BJ (cell line): ENCODE results near the gene MTMR12. TPM values are rescaled to one million over a fixed set of nuclear protein-coding genes. Genes with fewer than 3 reads are reported as not detected.
A peak's percentile ranks its signal among the peaks of the same experiment; 100 is the strongest.

ENCODE experiments used
- CTCF ChIA-PET: fragments of 350-600 bp; formaldehyde crosslinking; extraction: SDS; loops from one replicate; lab custom pipeline; 2021; ENCODE audit warnings: antibody characterized with exemption, inconsistent platforms; lab: Yijun Ruan, JAX
- POLR2A ChIA-PET: fragments of 300-600 bp; sonication (Branson Sonifier 250); formaldehyde crosslinking; extraction: SDS; loops from one replicate; lab custom pipeline; 2021; ENCODE audit warnings: antibody characterized with exemption; lab: Charles Lee
- DNase-seq: peaks from one replicate; pipeline ENCODE4 v3.0.0-alpha.2; 2011; ENCODE audit warnings: low read depth
- H3K27me3 ChIP-seq: 2 replicates; pipeline ENCODE4 v1.6.0; 2011; ENCODE audit warnings: low read length; ENCODE audit not compliant: control insufficient read depth, insufficient read depth
- H3K36me3 ChIP-seq: 2 replicates; pipeline ENCODE4 v1.5.1; 2011; ENCODE audit warnings: low read length; ENCODE audit not compliant: control insufficient read depth, insufficient read depth
- H3K4me3 ChIP-seq: 2 replicates; pipeline ENCODE4 v1.5.1; 2011; ENCODE audit warnings: low read depth, mild to moderate bottlenecking, control low read depth, low read length
- polyA plus RNA-seq: library from polyadenylated mRNA; depleted of rRNA; stranded (reverse); fragments of >200 nt; gene quantifications from 2 replicates; pipeline ENCODE4 v1.2.3, GENCODE V29; 2011; rRNA removed
- small RNA-seq: library from RNA; depleted of rRNA; stranded (forward); fragments of <200 nt; gene quantifications from one replicate; pipeline ENCODE3, GENCODE V24; 2012; ENCODE audit warnings: low replicate concordance, low read depth; ENCODE audit not compliant: insufficient read length
- TF ChIP-seq, protein P1 (sequence below): IDR thresholded peaks from 2 replicates; pipeline ENCODE4 v1.5.1; 2011; ENCODE audit warnings: low read depth, mild to moderate bottlenecking, control low read depth, inconsistent platforms, low read length, moderate library complexity; ENCODE audit not compliant: insufficient read depth

The MTMR12 gene
- polyA plus RNA-seq, 1 experiment = 11.1 TPM

DNA sequence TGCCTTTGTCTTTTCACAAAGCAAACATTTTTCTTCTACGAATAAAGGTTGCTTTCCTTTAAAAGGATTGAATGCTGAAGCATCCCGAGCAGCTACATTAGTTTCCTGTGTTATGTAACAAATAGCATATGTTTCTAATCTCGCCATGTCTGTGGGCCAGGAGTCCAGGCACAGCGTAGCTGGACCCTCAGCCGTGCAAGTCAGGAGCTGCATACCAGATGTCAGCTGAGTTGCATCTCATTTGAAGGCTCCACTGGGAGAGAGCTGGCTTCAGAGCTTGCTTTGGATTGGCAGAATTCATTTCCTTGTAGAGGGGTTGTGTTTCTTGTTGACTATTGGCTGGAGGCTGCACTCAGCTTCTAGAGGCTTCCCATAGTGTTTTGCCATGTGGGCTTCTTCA, 122.6 kb downstream of the MTMR12 start:
- H3K4me3 ChIP-seq = no peak overlapping the region
- no peaks in the 10 kb centered on the region for H3K36me3 ChIP-seq
- peak; percentile 83 for DNase-seq
- CTCF ChIA-PET = interaction anchor here (0.6 to 1.8 kb wide), 7 partner anchors 12 to 565 kb away, joined by 3 to 8 read pairs (median 4); no protein-coding TSS in a partner anchor
- TF ChIP-seq, protein P1, sequence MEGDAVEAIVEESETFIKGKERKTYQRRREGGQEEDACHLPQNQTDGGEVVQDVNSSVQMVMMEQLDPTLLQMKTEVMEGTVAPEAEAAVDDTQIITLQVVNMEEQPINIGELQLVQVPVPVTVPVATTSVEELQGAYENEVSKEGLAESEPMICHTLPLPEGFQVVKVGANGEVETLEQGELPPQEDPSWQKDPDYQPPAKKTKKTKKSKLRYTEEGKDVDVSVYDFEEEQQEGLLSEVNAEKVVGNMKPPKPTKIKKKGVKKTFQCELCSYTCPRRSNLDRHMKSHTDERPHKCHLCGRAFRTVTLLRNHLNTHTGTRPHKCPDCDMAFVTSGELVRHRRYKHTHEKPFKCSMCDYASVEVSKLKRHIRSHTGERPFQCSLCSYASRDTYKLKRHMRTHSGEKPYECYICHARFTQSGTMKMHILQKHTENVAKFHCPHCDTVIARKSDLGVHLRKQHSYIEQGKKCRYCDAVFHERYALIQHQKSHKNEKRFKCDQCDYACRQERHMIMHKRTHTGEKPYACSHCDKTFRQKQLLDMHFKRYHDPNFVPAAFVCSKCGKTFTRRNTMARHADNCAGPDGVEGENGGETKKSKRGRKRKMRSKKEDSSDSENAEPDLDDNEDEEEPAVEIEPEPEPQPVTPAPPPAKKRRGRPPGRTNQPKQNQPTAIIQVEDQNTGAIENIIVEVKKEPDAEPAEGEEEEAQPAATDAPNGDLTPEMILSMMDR = no peak
- no peaks in the 10 kb centered on the region for H3K27me3 ChIP-seq
- POLR2A ChIA-PET = interaction anchor here (0.6 to 1.1 kb wide), 3 partner anchors 17 to 866 kb away, joined by 3 to 7 read pairs (median 4); no protein-coding TSS in a partner anchor

DNA sequence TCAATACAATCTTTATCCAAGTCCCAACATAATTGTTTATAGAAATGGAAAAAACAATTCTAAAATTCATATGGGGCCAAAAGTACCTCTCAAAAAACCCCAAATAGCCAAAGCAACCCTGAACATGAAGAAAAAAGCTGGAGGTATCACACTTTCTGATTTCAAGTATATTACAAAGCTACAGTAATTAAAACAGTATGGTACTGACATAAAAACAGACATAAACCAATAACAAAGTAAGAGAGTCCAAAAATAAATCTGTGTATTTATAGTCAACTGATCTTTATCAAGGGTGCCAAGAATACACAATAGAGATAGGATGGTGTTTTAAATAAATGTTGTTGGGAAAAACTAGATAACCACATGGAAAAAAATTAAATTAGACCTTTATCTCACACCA, 125.1 kb downstream of the MTMR12 start:
- CTCF ChIA-PET = no interaction called here
- Histone ChIP-seq H3K36me3 (no peaks in the 10 kb centered on the region), H3K27me3 (no peaks in the 10 kb centered on the region), H3K4me3 (no peak overlapping the region)
- DNase-seq = no peak
- POLR2A ChIA-PET = no interaction called here
- TF ChIP-seq, protein P1 = no peak

- DNase-seq = no peak
- TF ChIP-seq, protein P1 = no peak
- H3K4me3 ChIP-seq = no peak overlapping the region
- H3K27me3 ChIP-seq = no peaks in the 10 kb centered on the region
- ChIA-PET POLR2A (no interaction called here), CTCF (no interaction called here)
- H3K36me3 ChIP-seq = no peaks in the 10 kb centered on the region
Observed at GRCh38 chr5:32182463-32183063, 130.2 kb downstream of the MTMR12 start.

Small RNAs within 50 kb of the gene (small RNA-seq; reads per million reads assigned to genes)
- gene RNU6-1079P (not detected), gene RNU6-378P (not detected)

Other genes with a start within 250 kb of the MTMR12 start
- 53.9 and 79.0 TPM in 2 replicates for gene GOLPH3, start 138.6 kb downstream of the MTMR12 start, polyA plus RNA-seq
- gene ZFR, start 131.8 kb upstream of the MTMR12 start, polyA plus RNA-seq = 76.8 and 88.6 TPM in 2 replicates